A549 (cell line): ENCODE data around the gene SKOR2. TPM values are rescaled to one million over a fixed set of nuclear protein-coding genes. Genes with fewer than 3 reads are reported as not detected.

Experiments used
- ATAC-seq, 2 experiments: fragments of 200-7000 bp in 1 of 2; fragments of >200 bp in 1 of 2; cut with Nextera tagmentation in 1 of 2; cut with Tn5 transposase in 1 of 2; 3 replicates each; pipeline versions ENCODE4 v1.8.0 to v1.9.1; 2018 to 2020; ENCODE audit warnings: mild to moderate bottlenecking in 1 of 2, moderate library complexity in 1 of 2
- CTCF ChIA-PET: fragments of 300-600 bp; sonication (Branson Sonifier 250); formaldehyde crosslinking; extraction: SDS; loops from one replicate; lab custom pipeline; 2021; ENCODE audit warnings: antibody characterized with exemption, inconsistent platforms; lab: Yijun Ruan, JAX
- POLR2A ChIA-PET: fragments of 350-600 bp; formaldehyde crosslinking; extraction: SDS; loops from one replicate; lab custom pipeline; 2021; ENCODE audit warnings: antibody characterized with exemption, inconsistent platforms; lab: Yijun Ruan, JAX
- DNase-seq, 2 experiments: peaks; one replicate each; pipeline versions ENCODE4 v3.0.0 to v3.0.0-alpha.2; 2011 to 2016; ENCODE audit warnings: low read depth in 1 of 2, low spot score in 1 of 2
- FAIRE-seq: peaks from 2 replicates; lab custom pipeline; 2011; peaks lifted over from hg19 to GRCh38; lab: Jason Lieb, UNC
- H3K27ac ChIP-seq, 2 experiments: fragments of >200 bp; sonication (Bioruptor Twin); formaldehyde crosslinking; 3 replicates each; pipeline ENCODE4 v1.5.1; 2016 to 2017
- H3K4me1 ChIP-seq: fragments of >200 bp; sonication (Bioruptor Twin); formaldehyde crosslinking; 3 replicates; pipeline ENCODE4 v1.6.1; 2016
- H3K4me2 ChIP-seq: fragments of >200 bp; sonication (Bioruptor Twin); formaldehyde crosslinking; 3 replicates; pipeline ENCODE4 v1.6.1; 2016
- H3K4me3 ChIP-seq: fragments of >200 bp; sonication (Bioruptor Twin); formaldehyde crosslinking; 3 replicates; pipeline ENCODE4 v1.5.1; 2016
- H3K9me3 ChIP-seq: fragments of >200 bp; sonication (Bioruptor Twin); formaldehyde crosslinking; 3 replicates; pipeline ENCODE4 v1.6.1; 2016
- EHMT2 ChIP-seq: fragments of 200-600 bp; sonication (generic); IDR thresholded peaks from 2 replicates; pipeline ENCODE4 v1.6.1; 2016; ENCODE audit warnings: antibody characterized with exemption, low read depth, mild to moderate bottlenecking, moderate library complexity
- ESRRA ChIP-seq: fragments of 150-350 bp; IDR thresholded peaks from 2 replicates; pipeline ENCODE4 v1.6.1; 2014; ENCODE audit warnings: mild to moderate bottlenecking, low read length, borderline replicate concordance
- FOXS1 ChIP-seq: fragments of 250-450 bp; sonication (Bioruptor Pico); IDR thresholded peaks from 2 replicates; pipeline ENCODE4 v1.5.0; 2020; ENCODE audit warnings: mild to moderate bottlenecking, moderate library complexity
- HOXB5 ChIP-seq: fragments of 250-450 bp; sonication (Bioruptor Pico); IDR thresholded peaks from 2 replicates; pipeline ENCODE4 v1.5.0; 2020; ENCODE audit warnings: mild to moderate bottlenecking, moderate library complexity
- JUN ChIP-seq, 2 experiments: fragments of >200 bp; sonication (Bioruptor Twin); formaldehyde crosslinking; IDR thresholded peaks; 2 replicates in 1 of 2; 3 replicates in 1 of 2; pipeline ENCODE4 v1.6.1; 2016 to 2017
- NFE2L2 ChIP-seq: fragments of 150-350 bp; conservative IDR thresholded peaks from 2 replicates; pipeline ENCODE4 v1.6.1; 2014; ENCODE audit warnings: low read length
- WGBS: methylation state at CpG from one replicate; pipeline ENCODE4 v1.1.6; 2017; ENCODE audit errors: missing lambda C conversion rate; 5-methylcytosine and 5-hydroxymethylcytosine counted together
- polyA plus RNA-seq, 4 experiments: library from polyadenylated mRNA; depleted of rRNA in 3 of 4; stranded (reverse); fragments of >200 nt; fragmentation: RNase III in 1 of 4; extraction: RNeasy Plus Mini Kit Qiagen cat#74134 plus additional on column Dnase treatment in 1 of 4; gene quantifications; 2 replicates in 3 of 4; 3 replicates in 1 of 4; pipeline ENCODE4 v1.2.3, GENCODE V29; 2011 to 2017
- TF ChIP-seq, protein P1 (sequence below): fragments of 200-600 bp; sonication (generic); IDR thresholded peaks from 2 replicates; pipeline ENCODE4 v1.6.1; 2016; ENCODE audit warnings: antibody characterized with exemption, mild to moderate bottlenecking, moderate library complexity

SKOR2 gene
- polyA plus RNA-seq, 2 of the 4 experiments (the other 2 are of a cell fraction): not detected

DNA sequence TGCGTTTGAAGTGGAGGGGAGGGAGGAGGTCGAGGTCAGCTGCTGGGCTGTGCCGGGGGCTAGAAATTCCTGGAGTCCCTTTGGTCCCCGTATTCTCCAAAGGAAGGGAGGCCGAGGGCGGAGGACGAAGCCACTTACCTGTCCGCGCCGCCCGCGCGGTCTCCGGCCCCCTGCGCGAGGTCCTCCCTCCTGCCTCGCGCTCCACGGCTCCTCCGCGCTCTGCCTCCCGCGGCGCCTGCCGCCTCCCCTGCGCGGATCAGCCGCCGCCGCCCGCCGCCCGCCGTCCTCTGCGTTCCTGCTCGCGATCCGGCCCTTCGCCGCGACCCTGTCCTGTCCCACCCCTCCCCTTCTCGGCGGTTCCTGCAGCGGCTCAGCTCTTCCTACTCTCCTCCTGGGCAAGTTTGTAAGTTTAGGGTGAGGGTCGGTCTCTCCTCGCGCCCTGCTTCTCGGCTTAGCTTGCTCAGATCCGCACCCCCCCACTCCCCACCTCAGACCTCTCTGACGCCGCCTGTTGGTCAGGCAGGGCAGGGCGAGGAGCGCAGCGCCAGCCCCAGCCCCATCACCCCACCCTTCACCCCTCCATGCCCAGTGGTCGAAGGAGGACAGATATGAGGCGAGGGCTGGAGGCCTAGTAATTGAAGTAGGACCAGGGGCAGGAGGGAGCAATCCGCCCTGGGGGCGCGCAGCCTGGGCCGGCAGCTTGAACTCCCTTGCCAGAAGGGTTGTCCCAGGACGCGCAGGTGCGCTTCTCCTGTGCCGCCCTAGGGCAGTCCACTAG is 9.7 kb upstream of the SKOR2 start (continued):
- no peak for TF ChIP-seq ESRRA

DNA sequence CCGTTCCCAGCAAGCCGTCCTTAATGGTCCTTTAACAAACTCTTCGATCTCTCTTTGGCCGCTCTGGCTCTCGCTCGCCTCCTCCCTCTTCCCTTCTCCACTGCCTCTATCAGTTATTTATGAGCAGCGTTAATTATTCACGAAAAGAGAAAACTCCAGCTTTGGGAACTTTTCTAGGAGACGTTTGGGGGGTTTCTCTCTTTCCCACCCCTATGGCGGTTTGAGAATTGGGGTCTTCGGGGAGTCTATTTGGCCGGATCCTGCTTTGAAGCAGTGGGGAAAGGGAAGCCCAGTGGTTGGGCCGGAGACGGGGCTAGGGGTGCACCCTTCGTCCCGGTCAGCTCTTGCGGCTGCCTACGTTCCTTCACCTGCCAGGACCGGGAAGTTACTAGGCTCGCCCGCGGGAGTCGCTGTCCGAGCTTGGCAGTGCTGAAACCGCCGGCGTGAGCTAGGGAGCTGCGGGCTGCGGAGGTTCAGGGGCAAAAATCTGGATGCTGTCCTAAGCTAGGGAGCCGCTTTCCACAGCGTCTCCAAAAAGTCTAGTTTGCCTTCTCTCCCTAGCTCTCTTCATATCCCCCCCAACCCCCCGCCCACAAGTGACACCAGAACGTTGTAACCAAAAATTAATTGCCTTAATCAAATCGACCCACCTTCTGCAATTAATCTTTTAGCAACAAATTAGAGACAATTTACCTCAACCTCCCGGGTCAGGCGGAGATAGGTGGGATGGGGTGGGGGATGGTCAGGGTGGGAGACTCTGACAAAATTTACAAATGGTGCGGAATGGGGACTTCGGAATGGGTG is 8.9 kb upstream of the SKOR2 start:
- FAIRE-seq (no peak), ATAC-seq (peak; percentile 78 to 81; a peak in 5 of 6 replicates), DNase-seq (peak; percentile 28 to 33)
- H3K4me3 ChIP-seq: no peak overlapping the region
- no peaks in the 10 kb centered on the region; the same call in 2 of the 3 replicates for H3K4me1 ChIP-seq
- ChIA-PET POLR2A (no interaction called here), CTCF (interaction anchor here (1.1 kb wide), 1 partner anchor 495 kb away, joined by 3 read pairs; no protein-coding TSS in a partner anchor)
- no peak overlapping the region for H3K4me2 ChIP-seq
- TF ChIP-seq EHMT2: peak; percentile 73; the same call in 1 of the 2 replicates
- TF ChIP-seq, protein P1, sequence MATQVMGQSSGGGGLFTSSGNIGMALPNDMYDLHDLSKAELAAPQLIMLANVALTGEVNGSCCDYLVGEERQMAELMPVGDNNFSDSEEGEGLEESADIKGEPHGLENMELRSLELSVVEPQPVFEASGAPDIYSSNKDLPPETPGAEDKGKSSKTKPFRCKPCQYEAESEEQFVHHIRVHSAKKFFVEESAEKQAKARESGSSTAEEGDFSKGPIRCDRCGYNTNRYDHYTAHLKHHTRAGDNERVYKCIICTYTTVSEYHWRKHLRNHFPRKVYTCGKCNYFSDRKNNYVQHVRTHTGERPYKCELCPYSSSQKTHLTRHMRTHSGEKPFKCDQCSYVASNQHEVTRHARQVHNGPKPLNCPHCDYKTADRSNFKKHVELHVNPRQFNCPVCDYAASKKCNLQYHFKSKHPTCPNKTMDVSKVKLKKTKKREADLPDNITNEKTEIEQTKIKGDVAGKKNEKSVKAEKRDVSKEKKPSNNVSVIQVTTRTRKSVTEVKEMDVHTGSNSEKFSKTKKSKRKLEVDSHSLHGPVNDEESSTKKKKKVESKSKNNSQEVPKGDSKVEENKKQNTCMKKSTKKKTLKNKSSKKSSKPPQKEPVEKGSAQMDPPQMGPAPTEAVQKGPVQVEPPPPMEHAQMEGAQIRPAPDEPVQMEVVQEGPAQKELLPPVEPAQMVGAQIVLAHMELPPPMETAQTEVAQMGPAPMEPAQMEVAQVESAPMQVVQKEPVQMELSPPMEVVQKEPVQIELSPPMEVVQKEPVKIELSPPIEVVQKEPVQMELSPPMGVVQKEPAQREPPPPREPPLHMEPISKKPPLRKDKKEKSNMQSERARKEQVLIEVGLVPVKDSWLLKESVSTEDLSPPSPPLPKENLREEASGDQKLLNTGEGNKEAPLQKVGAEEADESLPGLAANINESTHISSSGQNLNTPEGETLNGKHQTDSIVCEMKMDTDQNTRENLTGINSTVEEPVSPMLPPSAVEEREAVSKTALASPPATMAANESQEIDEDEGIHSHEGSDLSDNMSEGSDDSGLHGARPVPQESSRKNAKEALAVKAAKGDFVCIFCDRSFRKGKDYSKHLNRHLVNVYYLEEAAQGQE: peak; percentile 92
- TF ChIP-seq HOXB5 (CRISPR knock-in tag): 0 out of 2 replicates have a peak, but pooled peaks have one; percentile 21
- TF ChIP-seq NFE2L2: no peak
- 15% methylated on average over 28 of the region's 38 CpGs for WGBS
- no peaks in the 10 kb centered on the region for H3K9me3 ChIP-seq
- no peak overlapping the region for H3K27ac ChIP-seq

DNA sequence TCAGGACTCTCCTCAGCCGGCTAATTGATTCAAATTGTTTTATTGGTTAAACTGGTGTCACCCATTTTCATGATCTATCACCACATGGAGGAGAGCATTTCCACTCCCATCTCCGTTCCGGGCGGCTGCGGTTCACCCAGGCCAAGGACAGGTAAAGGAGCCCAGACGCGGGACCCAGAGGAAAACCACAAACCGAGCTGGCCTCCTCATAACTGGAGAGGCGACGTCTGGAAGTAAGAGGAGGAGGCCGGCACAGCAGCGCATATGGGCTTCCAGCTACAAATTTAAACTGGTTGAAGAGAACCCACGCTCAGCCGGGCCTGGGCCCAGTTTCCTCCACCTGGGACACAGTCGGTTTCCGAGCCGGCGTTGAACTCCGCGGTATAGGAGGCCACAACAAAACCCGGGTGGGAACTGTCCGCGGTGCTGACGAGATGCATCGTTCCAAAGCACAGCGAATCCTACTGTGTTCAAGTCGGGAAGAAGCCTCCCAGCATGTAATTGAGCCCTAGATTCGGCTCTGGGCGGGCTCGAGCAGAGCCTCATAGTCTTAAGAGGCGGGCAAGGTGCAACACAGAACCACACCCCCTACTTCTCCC is 3.0 kb upstream of the SKOR2 start:
- no peak overlapping the region for H3K27ac ChIP-seq
- peak; percentile 49 to 70; a peak in 3 of 6 replicates for ATAC-seq
- H3K4me2 ChIP-seq: no peak overlapping the region
- POLR2A ChIA-PET: no interaction called here
- 16% methylated on average over 14 of the region's 31 CpGs for WGBS
- DNase-seq: no peak
- TF ChIP-seq, protein P1: peak; percentile 88
- TF ChIP-seq FOXS1 (CRISPR knock-in tag) (no peak), JUN (IDR thresholded peaks at IDR 0.05) (no peak), EHMT2 (0 out of 2 replicates have a peak, but pooled peaks have one; percentile 41)
- H3K9me3 ChIP-seq: no peaks in the 10 kb centered on the region
- CTCF ChIA-PET: interaction anchor here (0.6 kb wide), 1 partner anchor 293 kb away, joined by 3 read pairs; no protein-coding TSS in a partner anchor
- no peaks in the 10 kb centered on the region for H3K4me1 ChIP-seq
- H3K4me3 ChIP-seq: no peak overlapping the region
- FAIRE-seq: no peak
